ENCODE results near the gene MDH2.
"Not testable (repeated sequence)": the region's sequence is repeated elsewhere in the genome, so short reads cannot be mapped to it uniquely, and the experiment has no call there.

MDH2 gene

GRCh38 chr7:76074306-76074971 lies 26.5 kb downstream of the MDH2 start:
- DNase-seq (ENCODE audit: extremely low spot score) = no peak
- no peak for TF ChIP-seq CTCF (IDR thresholded peaks at IDR 0.05; ENCODE audit: control extremely low read depth, extremely low read depth, low read depth, missing control alignments)
- ChIA-PET POLR2A (no interaction called here), CTCF (interaction anchor here (1.1 to 1.4 kb wide), 2 partner anchors 9 to 54 kb away, joined by 3 read pairs; no protein-coding TSS in a partner anchor)

- DNase-seq (ENCODE audit: extremely low spot score) = no peak
- no peak for TF ChIP-seq CTCF (IDR thresholded peaks at IDR 0.05; ENCODE audit: control extremely low read depth, extremely low read depth, low read depth, missing control alignments)
- ChIA-PET CTCF (interaction anchor here (1.1 to 1.4 kb wide), 2 partner anchors 9 to 55 kb away, joined by 3 read pairs; no protein-coding TSS in a partner anchor), POLR2A (no interaction called here)
These were observed 27.1 kb downstream of the MDH2 start for GRCh38 chr7:76074972-76075370.

DNA sequence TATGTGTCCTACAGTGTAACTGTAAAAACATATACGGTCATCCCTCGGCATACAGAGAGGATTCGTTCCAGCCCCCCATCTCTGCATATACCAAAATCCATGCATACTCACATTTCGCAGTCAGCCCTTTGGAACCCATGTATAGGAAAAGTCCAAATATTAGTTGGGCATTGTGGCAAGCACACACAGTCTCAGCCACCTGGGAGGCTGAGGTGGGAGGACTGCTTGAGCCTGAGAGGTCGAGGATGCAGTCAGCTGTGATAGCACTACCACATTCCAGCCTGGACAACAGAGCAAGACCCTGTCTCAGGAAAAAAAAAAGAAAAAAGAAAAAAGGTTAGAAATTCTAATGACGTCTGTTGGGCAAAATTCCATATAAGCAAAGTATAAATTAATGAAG lies 29.1 kb downstream of the MDH2 start:
- no peak for TF ChIP-seq CTCF (IDR thresholded peaks at IDR 0.05; ENCODE audit: control extremely low read depth, extremely low read depth, low read depth, missing control alignments)
- no peak for DNase-seq (ENCODE audit: extremely low spot score)
- CTCF ChIA-PET = no interaction called here
- POLR2A ChIA-PET = no interaction called here

DNA sequence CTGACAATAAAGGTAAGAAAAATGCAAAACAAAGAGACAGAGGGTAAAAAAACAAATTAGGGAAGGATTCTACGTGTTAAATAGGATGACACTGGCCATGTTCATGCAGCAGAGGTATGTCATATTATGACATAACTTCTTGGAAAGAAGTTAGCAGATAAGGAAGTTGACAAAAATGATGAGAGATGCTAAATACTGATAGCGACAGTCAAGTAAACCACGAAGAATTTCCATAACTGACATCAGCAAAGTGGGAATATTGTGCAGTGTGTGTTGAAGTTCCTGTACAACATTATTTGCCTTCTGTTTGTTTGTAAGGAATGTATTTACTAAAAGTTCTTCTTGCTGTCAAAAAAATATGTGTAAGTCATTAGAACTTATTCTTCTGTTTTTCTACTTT lies 29.5 kb downstream of the MDH2 start:
- DNase-seq (ENCODE audit: extremely low spot score) = no peak
- POLR2A ChIA-PET = no interaction called here
- CTCF ChIA-PET = no interaction called here
- TF ChIP-seq CTCF (IDR thresholded peaks at IDR 0.05; ENCODE audit: control extremely low read depth, extremely low read depth, low read depth, missing control alignments) = no peak

DNA sequence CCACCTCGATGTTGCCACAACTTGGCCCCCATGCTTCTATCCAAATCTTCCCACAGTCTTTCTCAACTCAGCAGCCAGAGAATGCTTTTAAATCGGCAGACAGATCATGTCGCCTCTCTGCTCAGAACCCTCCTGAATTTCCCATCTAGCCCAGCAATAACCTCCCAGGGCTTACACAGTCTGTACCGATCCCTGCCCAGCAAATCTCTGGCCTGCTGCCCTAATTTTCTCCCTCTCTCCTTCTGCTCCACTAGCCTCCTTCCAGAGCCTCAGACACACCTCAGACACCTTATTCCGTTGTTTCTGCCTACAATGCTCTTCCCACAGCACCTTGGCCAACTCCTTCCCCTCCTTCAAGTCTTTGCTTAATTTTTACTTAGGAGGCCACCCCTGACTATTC lies 32.3 kb downstream of the MDH2 start:
- CTCF ChIA-PET = no interaction called here
- POLR2A ChIA-PET = no interaction called here
- DNase-seq (ENCODE audit: extremely low spot score) = no peak
- TF ChIP-seq CTCF (IDR thresholded peaks at IDR 0.05; ENCODE audit: control extremely low read depth, extremely low read depth, low read depth, missing control alignments) = no peak

- CTCF ChIA-PET = interaction anchor here (1.2 kb wide), 1 partner anchor 9 kb away, joined by 3 read pairs; no protein-coding TSS in a partner anchor
- POLR2A ChIA-PET; DNase-seq (ENCODE audit: extremely low spot score): not testable (repeated sequence)
These were observed 36.2 kb downstream of the MDH2 start for GRCh38 chr7:76084115-76084514.

DNA sequence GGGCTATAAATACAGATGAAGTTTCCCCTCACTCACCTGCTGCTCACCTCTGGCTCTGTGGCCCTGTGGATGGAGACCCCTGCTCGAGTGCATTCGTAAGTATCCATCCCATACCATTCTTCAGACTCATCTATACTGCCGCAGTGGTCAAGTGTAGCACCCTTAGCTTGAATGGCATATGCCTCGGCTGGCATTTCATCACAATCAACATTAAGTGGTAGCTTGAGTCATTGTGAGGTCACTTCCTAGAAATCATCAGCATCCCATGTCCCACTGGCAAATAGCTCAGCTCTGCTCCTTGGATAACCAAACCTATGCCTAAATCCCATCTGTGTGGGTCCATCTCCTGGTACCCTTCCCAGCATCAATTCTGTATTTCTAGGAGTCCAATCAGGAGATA lies 38.2 kb downstream of the MDH2 start:
- TF ChIP-seq CTCF (IDR thresholded peaks at IDR 0.05; ENCODE audit: control extremely low read depth, extremely low read depth, low read depth, missing control alignments) = no peak
- POLR2A ChIA-PET = no interaction called here
- CTCF ChIA-PET = no interaction called here
- no peak for DNase-seq (ENCODE audit: extremely low spot score)

- CTCF ChIA-PET; POLR2A ChIA-PET; DNase-seq (ENCODE audit: extremely low spot score): not testable (repeated sequence)
These were observed 39.5 kb downstream of the MDH2 start for GRCh38 chr7:76087362-76087791.

Measured in GM10248 (cell line).